ENCODE measurements around the gene MED16.

GRCh38 chr19:896434-896833 lies 3.4 kb upstream of the MED16 start:
- no peak for TF ChIP-seq CTCF (IDR thresholded peaks at IDR 0.05)
- no peak for TF ChIP-seq FOXJ3 (CRISPR knock-in tag; IDR thresholded peaks at IDR 0.05; ENCODE audit: borderline replicate concordance)
- no peak for TF ChIP-seq ETV6 (CRISPR knock-in tag; IDR thresholded peaks at IDR 0.05)
- no peak for TF ChIP-seq SOX15 (CRISPR knock-in tag; IDR thresholded peaks at IDR 0.05)
- TF ChIP-seq ZBTB21 (CRISPR knock-in tag; IDR thresholded peaks at IDR 0.05; ENCODE audit: borderline replicate concordance): no peak
- TF ChIP-seq MXD4 (CRISPR knock-in tag; IDR thresholded peaks at IDR 0.05; ENCODE audit: borderline replicate concordance): no peak
- no peak for TF ChIP-seq ATF2 (CRISPR knock-in tag; IDR thresholded peaks at IDR 0.05; ENCODE audit: borderline replicate concordance, low read depth)

Data from WTC11 (cell line).